GM06990 (cell line): Measurements from ENCODE around the gene ARL14EPL.

Experiments
- DNase-seq: peaks from one replicate; pipeline ENCODE4 v3.0.0-alpha.2; 2011; ENCODE audit not compliant: insufficient read length; ENCODE audit errors: extremely low read depth
- H3K27me3 ChIP-seq: replicated peaks from 2 replicates; pipeline ENCODE4 v1.6.0; 2011; ENCODE audit warnings: low read length; ENCODE audit not compliant: control insufficient read depth, insufficient read depth
- H3K36me3 ChIP-seq: 2 replicates; pipeline ENCODE4 v1.5.1; 2011; ENCODE audit warnings: low read length; ENCODE audit not compliant: control insufficient read depth, insufficient read depth
- H3K4me3 ChIP-seq: replicated peaks from 2 replicates; pipeline ENCODE4 v1.5.1; 2011; ENCODE audit warnings: low read depth, mild to moderate bottlenecking, control low read depth, low read length
- CTCF ChIP-seq: IDR thresholded peaks from 2 replicates; pipeline ENCODE4 v1.5.1; 2011; ENCODE audit warnings: low read length, control low read depth, mild to moderate bottlenecking, inconsistent platforms; ENCODE audit not compliant: insufficient read depth, poor library complexity, severe bottlenecking

The ARL14EPL gene

GRCh38 chr5:115995351-115995750 is 36.9 kb upstream of the ARL14EPL start:
- no peak for DNase-seq
- no peak for TF ChIP-seq CTCF
- Histone ChIP-seq H3K36me3 (no peaks in the 10 kb centered on the region), H3K27me3 (no peaks in the 10 kb centered on the region), H3K4me3 (no peak overlapping the region)

DNA sequence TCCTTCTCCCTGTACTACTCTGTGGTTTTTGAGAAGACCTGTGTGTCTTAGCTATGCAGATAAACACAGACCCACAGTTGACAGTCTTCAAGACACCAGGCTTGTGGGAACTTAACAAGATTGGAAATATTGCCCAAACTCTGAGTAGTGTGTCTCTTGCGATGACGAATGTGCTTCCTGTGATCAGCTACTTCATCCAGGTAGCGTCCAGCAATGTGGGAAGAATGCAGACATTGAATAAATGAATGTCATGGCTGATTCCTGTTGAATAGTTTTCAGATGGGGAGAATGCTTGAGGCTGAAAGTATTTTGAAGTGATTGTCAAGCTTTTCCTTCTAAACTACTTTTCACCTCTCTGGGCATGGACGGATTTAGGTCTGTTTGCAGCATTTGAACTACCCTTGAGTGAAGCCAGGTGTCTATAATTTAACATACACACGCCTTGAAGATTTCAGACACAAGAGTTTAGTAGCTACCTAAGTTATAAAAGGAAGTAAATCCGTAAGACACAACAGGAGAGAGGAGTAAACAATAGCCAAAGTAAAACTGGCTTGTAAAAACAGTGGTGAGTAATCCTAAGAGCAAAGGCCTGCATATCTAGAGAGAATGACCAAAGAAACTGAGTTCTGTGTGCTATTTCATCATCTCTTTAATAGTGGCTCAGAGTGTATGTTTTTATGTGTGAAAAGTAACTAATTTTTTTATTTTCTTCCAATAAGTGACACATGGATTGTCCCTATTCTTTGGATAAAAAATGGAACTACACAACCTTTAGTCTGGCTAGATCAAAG is 30.0 kb upstream of the ARL14EPL start:
- no peak for TF ChIP-seq CTCF
- Histone ChIP-seq H3K27me3 (no peaks in the 10 kb centered on the region), H3K36me3 (no peaks in the 10 kb centered on the region), H3K4me3 (no peak overlapping the region)
- no peak for DNase-seq

- no peak overlapping the region for H3K4me3 ChIP-seq
- H3K36me3 ChIP-seq, result no peaks in the 10 kb centered on the region
- DNase-seq, result no peak
- TF ChIP-seq CTCF, result no peak
- no peaks in the 10 kb centered on the region for H3K27me3 ChIP-seq
Measured at GRCh38 chr5:116004248-116004647, 28.0 kb upstream of the ARL14EPL start.

DNA sequence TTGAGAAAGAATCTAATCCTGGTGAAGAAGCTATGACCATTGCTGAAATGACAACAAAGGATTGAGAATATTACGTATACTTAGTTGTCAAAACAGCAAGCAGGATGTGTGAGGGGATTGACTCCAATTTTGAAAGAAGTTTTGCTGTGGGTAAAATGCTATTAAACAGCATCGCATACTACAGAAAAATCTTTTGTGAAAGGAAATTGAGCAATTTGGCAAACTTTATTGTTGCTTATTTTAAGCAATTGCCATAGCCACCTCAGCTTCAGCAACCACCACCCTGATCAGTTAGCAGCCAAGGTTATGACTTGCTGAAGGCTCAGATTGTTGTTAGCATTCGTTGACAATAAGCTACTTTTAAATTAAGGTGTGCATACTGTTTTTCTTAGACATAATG is 22.5 kb upstream of the ARL14EPL start:
- no peak for TF ChIP-seq CTCF
- H3K4me3 ChIP-seq, result no peak overlapping the region
- DNase-seq, result no peak
- no peaks in the 10 kb centered on the region for H3K36me3 ChIP-seq
- H3K27me3 ChIP-seq, result no peaks in the 10 kb centered on the region

- DNase-seq, result no peak
- no peak for TF ChIP-seq CTCF
- no peak overlapping the region for H3K4me3 ChIP-seq
- no peaks in the 10 kb centered on the region for H3K27me3 ChIP-seq
- no peaks in the 10 kb centered on the region for H3K36me3 ChIP-seq
Measured at GRCh38 chr5:116011046-116011445, 21.2 kb upstream of the ARL14EPL start.
